Sigmoid colon (tissue), 4 donors: ENCODE measurements around the gene TIGAR.

Experiments used
- EP300 ChIP-seq, 4 donors: sonication (generic); formaldehyde crosslinking; IDR thresholded peaks; one replicate each; pipeline ENCODE4 v1.6.1; 2017; ENCODE audit warnings: antibody characterized with exemption in 4 of 4
- POLR2A ChIP-seq, 2 donors: fragments of 450-650 bp; IDR thresholded peaks; one replicate each; pipeline ENCODE4 v1.6.1; 2016; ENCODE audit warnings: antibody characterized with exemption in 2 of 2, mild to moderate bottlenecking in 2 of 2, moderate library complexity in 2 of 2
- POLR2AphosphoS5 ChIP-seq, 4 donors: sonication (generic); formaldehyde crosslinking; IDR thresholded peaks; one replicate each; pipeline ENCODE4 v1.6.1; 2017; ENCODE audit warnings: antibody characterized with exemption in 4 of 4
- TF ChIP-seq, protein P1 (sequence below), 4 experiments: fragments of 450-650 bp in 3 of 4; fragments of 200-600 bp in 1 of 4; IDR thresholded peaks; one replicate each; pipeline ENCODE4 v1.5.1; 2016 to 2019; ENCODE audit warnings: antibody characterized with exemption in 4 of 4, mild to moderate bottlenecking in 3 of 4, moderate library complexity in 2 of 4

DNA sequence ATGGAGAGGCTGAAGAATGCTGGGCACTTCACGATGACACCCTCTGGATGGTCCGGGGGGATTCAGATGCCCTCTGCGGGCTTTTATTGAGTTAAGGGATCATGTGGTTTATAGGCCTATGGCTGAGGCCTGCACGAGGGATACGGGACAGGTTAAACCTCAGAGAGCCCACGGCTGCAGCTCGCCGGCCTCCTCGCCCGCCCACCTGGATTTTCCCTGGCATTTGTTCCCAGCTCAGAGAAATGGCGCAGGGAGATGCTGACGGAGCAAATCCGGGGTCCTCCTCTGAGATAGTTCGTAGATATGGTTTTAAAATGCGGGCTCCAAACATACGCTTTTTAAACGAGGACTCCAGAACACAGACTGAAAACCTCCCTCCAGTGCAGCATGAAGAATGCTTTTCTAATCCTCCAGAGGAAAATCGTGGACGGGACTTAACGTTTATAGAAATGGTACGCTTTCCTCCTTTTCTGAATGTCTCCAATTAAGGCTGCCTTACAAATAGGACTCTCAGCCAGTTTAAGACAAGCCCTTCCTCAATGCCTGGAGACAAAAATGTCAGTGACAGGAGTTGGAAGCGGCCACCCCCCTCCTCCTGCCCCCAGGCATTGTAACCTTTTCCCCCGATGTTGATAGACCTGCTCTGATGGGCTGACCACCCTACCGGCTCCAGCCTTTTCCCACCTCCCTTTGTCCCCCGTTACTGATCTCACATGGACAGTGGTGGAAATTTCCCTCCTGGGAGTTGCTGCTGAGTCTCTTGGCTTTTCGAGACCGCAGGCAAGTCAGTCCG, 30.8 kb upstream of the TIGAR start:
- no peak for TF ChIP-seq POLR2A (IDR thresholded peaks at IDR 0.05)
- TF ChIP-seq, protein P1, sequence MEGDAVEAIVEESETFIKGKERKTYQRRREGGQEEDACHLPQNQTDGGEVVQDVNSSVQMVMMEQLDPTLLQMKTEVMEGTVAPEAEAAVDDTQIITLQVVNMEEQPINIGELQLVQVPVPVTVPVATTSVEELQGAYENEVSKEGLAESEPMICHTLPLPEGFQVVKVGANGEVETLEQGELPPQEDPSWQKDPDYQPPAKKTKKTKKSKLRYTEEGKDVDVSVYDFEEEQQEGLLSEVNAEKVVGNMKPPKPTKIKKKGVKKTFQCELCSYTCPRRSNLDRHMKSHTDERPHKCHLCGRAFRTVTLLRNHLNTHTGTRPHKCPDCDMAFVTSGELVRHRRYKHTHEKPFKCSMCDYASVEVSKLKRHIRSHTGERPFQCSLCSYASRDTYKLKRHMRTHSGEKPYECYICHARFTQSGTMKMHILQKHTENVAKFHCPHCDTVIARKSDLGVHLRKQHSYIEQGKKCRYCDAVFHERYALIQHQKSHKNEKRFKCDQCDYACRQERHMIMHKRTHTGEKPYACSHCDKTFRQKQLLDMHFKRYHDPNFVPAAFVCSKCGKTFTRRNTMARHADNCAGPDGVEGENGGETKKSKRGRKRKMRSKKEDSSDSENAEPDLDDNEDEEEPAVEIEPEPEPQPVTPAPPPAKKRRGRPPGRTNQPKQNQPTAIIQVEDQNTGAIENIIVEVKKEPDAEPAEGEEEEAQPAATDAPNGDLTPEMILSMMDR (IDR thresholded peaks at IDR 0.05), result no peak
- no peak for TF ChIP-seq EP300 (IDR thresholded peaks at IDR 0.05)
- TF ChIP-seq POLR2AphosphoS5 (IDR thresholded peaks at IDR 0.05), result no peak
